Activated naive CD4-positive, alpha-beta T cell treated with anti-CD3 and anti-CD28 coated beads for 36 hours (primary cell): ENCODE results near the gene NTN3. TPM values are rescaled to one million over a fixed set of nuclear protein-coding genes. Genes with fewer than 3 reads are reported as not detected.

Source experiments
- CTCF ChIA-PET: fragments of 350-600 bp; sonication (Branson Sonifier 250); formaldehyde crosslinking; loops from one replicate; lab custom pipeline; 2021; ENCODE audit warnings: antibody characterized with exemption; lab: Charles Lee
- DNase-seq: peaks from one replicate; pipeline ENCODE4 v3.0.0-alpha.2; 2020
- H3K27ac Mint-ChIP-seq: one replicate; pipeline ENCODE4 v1.8.0; 2021; ENCODE audit warnings: mild to moderate bottlenecking, mixed read lengths
- H3K27me3 Mint-ChIP-seq: one replicate; pipeline ENCODE4 v1.8.0; 2021; ENCODE audit warnings: low read depth, mixed read lengths
- H3K36me3 Mint-ChIP-seq: one replicate; pipeline ENCODE4 v1.8.0; 2021; ENCODE audit warnings: low read depth, mixed read lengths
- H3K4me1 Mint-ChIP-seq: one replicate; pipeline ENCODE4 v1.8.0; 2021; ENCODE audit warnings: low read depth, mixed read lengths
- H3K4me3 Mint-ChIP-seq: one replicate; pipeline ENCODE4 v1.8.0; 2021; ENCODE audit warnings: mild to moderate bottlenecking, moderate library complexity, mixed read lengths
- H3K9me3 Mint-ChIP-seq: one replicate; pipeline ENCODE4 v1.8.0; 2021; ENCODE audit warnings: mixed read lengths
- intact Hi-C: fragments of 100-400 bp; cut with micrococcal nuclease; formaldehyde crosslinking; loops from one replicate; pipeline ENCODE4 v1.15.1; 2023
- total RNA-seq, 2 experiments: library from RNA; stranded (reverse); gene quantifications; one replicate each; pipeline ENCODE4 v1.2.3, GENCODE V29; 2021

Gene NTN3
- total RNA-seq, 2 experiments from 2014 or later, result not detected

DNA sequence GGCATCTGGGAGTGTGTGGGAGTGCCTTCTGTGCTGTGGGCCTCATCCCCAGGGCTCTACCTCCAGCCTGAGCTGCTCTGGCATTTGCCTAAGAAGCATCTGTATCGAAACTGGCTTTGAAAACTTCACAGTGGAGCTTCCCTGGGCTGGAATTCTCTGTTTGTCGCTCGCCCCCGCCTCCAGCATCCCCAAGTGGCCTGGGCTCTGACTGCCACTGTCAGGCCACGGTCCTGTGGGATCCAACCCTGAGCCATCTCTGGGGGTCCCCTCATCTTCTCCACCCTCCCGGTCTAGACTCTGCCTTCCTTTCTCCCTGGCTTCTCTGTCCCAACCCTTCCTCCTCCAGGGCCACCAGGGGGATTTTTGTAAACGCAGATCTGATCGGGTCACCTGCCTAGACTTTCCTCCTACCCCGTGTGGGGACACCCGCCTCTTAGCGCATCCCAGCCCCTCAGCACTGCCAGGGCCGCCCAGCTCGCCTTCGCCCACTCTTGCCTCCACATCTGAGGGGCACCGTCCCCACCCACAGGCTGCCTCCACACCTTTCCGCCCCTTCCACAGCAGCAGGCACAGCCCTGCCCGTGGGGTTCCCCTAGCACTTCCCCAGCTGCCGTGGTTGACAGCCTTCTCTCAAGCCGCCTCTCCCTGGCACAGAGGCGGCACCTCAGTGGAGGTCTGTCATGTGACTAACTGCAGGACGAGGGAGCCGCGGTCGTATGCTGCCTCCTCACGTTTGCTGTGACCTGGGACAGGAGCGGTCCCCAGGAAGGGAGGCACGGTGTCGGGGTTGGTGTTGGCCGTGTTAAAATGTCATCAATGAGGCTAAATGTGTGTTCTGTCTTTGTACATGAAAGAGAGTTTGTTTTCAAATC is 15.8 kb downstream of the NTN3 start:
- Mint-ChIP-seq H3K4me3 (peak overlapping the region; percentile 10), H3K27me3 (no peaks in the 10 kb centered on the region), H3K36me3 (peaks cover 1% of the 10 kb centered on the region), H3K4me1 (peaks cover 16% of the 10 kb centered on the region), H3K27ac (peak overlapping the region; percentile 69), H3K9me3 (no peaks in the 10 kb centered on the region)
- CTCF ChIA-PET, result interaction anchor here (0.9 to 1.6 kb wide), 4 partner anchors 10 to 15 kb away, joined by 3 to 8 read pairs (median 3); partner anchors contain the start of gene TBC1D24
- intact Hi-C loops, result loop anchor here (1.0 to 5.0 kb wide), 6 partner anchors 13 to 292 kb away; partner anchors contain the start of genes ABCA3, CCNF, ECI1 and RNPS1
- peak; percentile 94 for DNase-seq

DNA sequence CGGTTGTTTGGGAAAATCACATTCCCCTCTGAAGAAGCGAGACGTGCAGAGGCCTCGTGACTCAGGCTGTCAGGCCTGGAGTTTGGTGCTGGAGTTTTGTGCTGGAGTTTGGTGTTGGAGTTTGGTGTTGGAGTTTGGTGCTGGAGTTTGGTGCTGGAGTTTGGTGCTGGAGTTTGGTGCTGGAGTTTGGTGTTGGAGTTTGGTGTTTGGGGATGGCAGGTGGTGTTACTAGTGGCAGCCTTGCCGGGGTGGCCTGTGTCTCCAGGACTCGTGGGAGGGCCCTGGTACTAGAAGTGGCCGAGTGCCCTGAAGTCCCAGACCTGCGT is 16.4 kb downstream of the NTN3 start:
- H3K27me3 Mint-ChIP-seq, result no peaks in the 10 kb centered on the region
- no peak for DNase-seq
- no peaks in the 10 kb centered on the region for H3K9me3 Mint-ChIP-seq
- H3K36me3 Mint-ChIP-seq, result peaks cover 1% of the 10 kb centered on the region
- CTCF ChIA-PET, result interaction anchor here (1.6 kb wide), 1 partner anchor 14 kb away, joined by 8 read pairs; no protein-coding TSS in a partner anchor
- peak overlapping the region; percentile 69 for H3K27ac Mint-ChIP-seq
- intact Hi-C loops, result loop anchor here (1.0 to 5.0 kb wide), 6 partner anchors 13 to 293 kb away; partner anchors contain the start of genes ABCA3, CCNF, ECI1 and RNPS1
- H3K4me3 Mint-ChIP-seq, result peak overlapping the region; percentile 10
- H3K4me1 Mint-ChIP-seq, result peaks cover 16% of the 10 kb centered on the region

DNA sequence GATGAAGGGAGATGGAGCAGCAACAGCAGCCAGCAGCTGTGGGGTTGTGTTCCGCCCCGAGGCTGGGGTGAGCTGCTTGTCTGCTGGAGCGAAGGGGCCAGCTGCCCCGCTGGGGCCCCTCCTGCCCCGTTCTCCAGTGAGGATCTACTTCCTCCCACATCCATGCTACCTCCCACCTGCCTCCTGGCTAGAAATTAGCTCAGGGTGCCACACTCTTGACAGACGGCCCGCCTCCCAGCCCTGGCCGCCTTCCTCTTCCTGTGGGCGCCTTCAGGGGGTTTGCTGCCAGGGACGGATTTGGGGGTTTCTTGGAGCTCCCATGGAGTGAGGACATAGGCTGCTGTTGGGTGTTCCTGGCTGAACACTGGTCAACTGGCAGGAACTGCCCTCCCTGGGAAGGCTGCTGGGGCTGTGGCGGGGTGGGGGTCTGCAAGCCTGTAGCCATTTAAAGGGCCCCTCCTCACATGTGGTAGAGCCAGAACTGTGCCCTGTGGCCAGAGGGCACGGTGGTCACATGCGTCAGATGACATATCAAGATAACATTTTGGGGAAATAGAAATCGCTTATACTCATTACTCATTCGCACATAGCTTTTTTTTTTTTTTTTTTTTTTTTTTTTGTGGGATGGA is 16.9 kb downstream of the NTN3 start:
- intact Hi-C loops, result loop anchor here (1.0 to 5.0 kb wide), 6 partner anchors 14 to 293 kb away; partner anchors contain the start of genes ABCA3, CCNF, ECI1 and RNPS1
- Mint-ChIP-seq H3K36me3 (peaks cover 1% of the 10 kb centered on the region), H3K27ac (no peak overlapping the region), H3K4me3 (no peak overlapping the region), H3K4me1 (peaks cover 16% of the 10 kb centered on the region), H3K9me3 (no peaks in the 10 kb centered on the region), H3K27me3 (no peaks in the 10 kb centered on the region)
- CTCF ChIA-PET, result interaction anchor here (0.6 to 1.6 kb wide), 3 partner anchors 13 to 325 kb away, joined by 3 to 8 read pairs (median 3); no protein-coding TSS in a partner anchor
- no peak for DNase-seq

DNA sequence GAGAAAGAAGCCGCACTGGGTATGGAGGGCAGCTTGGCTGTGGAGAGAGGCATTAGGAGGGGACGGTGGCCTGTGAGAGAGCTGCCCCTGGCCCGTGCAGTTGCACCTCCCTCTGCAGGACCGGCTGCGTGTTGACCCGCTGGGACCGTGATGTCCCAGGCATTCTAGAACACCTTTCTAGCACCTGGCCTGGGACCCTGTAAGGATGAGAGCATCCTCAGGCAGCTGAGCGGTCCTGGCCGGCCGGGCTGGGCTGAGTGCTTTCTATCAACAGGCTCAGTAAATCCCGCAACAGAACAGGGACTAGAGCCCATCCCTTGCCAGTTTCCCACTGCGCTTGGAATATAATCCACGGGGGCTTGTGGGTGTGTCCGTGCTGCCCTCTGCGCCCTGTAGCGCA is 18.5 kb downstream of the NTN3 start:
- CTCF ChIA-PET, result no interaction called here
- no peaks in the 10 kb centered on the region for H3K9me3 Mint-ChIP-seq
- H3K4me3 Mint-ChIP-seq, result no peak overlapping the region
- H3K4me1 Mint-ChIP-seq, result peaks cover 16% of the 10 kb centered on the region
- no peak for DNase-seq
- no peak overlapping the region for H3K27ac Mint-ChIP-seq
- intact Hi-C loops, result loop anchor here (5.0 kb wide), 1 partner anchor 237 kb away; the partner anchor contains the start of gene ECI1
- peaks cover 1% of the 10 kb centered on the region for H3K36me3 Mint-ChIP-seq
- H3K27me3 Mint-ChIP-seq, result no peaks in the 10 kb centered on the region

DNA sequence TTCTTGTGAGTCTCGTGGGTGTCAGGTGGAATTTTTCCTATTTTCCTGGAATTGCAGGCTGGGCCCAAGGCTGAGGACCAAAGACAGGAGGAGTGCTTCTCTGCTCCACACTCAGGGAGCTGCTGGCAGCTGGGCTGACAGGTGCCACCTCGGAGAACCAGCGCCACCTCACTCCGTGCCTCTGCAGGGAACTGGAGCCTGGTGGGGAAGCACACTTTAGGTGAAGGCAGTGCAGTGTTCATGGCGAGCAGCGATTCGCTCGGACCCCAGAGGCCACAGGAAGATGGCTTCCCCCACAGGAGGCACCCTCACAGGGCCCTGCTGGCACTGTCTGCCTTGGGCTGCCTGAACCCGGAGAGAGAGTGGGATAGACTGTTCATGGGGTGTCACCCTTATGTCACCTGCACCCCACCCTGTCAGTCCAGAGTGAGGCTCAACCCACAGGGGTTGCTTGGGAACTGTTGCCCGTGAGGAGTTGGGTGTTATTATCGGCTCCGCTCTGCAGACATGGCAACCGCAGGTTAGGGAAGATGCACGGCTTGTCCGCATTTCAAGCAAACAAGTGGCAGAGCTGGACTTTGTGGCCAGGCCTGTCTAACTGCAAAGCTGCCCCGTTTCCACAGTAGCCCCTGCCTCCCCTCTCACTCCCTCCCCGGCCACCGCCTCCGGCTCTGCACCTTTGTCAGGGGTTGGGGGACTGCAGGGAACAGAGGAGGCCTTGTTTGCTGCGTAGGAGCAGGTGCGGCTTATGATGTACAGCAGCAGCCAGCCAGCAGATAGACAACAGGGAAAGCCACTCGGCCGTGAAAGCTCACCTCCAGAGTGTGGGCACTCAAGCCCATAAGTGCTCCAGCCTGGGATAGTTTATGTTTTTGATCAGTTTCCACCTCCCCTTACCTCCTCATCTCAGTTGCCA is 19.4 kb downstream of the NTN3 start:
- Mint-ChIP-seq H3K27me3 (no peaks in the 10 kb centered on the region), H3K4me3 (no peak overlapping the region), H3K36me3 (peaks cover 1% of the 10 kb centered on the region), H3K9me3 (no peaks in the 10 kb centered on the region), H3K4me1 (peaks cover 16% of the 10 kb centered on the region), H3K27ac (no peak overlapping the region)
- no peak for DNase-seq
- CTCF ChIA-PET, result interaction anchor here (0.7 kb wide), 1 partner anchor 10 kb away, joined by 4 read pairs; no protein-coding TSS in a partner anchor
- intact Hi-C loops, result no loop called here

DNA sequence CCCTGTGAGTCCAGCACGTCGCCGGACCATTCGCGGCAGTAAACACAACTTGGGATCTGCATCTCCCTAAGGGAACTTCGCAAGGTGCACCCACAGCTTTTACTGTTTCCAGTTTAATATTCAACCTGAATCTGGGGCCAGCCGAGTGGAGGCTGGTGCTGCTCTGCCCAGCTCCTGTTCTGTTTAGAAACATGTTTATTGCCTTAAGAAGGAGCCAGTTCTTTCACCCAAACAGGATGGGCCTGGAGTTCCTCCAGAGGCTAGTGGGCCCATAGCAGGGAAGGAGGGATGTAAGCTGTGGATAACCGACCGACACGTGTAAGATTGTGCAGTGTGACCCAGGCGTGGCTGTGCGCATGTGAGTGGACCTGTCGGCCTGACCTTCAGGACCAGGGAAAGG is 21.2 kb downstream of the NTN3 start:
- CTCF ChIA-PET, result no interaction called here
- Mint-ChIP-seq H3K4me3 (no peak overlapping the region), H3K27ac (no peak overlapping the region), H3K36me3 (no peaks in the 10 kb centered on the region), H3K4me1 (peaks cover 8% of the 10 kb centered on the region), H3K27me3 (no peaks in the 10 kb centered on the region), H3K9me3 (no peaks in the 10 kb centered on the region)
- intact Hi-C loops, result no loop called here
- no peak for DNase-seq

DNA sequence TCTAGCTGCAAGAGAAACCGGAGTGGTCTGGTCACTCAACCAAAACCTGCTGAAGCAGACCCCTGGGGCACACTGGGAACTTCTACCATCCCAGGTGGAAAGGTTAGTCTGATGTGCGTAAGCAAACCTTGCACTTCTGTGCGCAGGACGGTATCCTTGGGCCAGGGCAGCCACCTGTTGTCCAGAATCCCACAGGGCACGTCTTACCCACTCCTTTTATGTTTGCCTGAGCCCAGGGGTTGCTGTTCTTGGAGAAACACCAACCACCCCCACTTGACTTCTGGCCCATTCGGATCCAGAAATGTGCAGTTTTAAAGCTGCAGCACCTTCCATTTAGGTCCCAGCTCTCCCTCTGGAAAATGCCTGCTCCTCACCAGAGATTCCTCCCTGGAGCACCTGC is 22.5 kb downstream of the NTN3 start:
- Mint-ChIP-seq H3K4me1 (no peaks in the 10 kb centered on the region), H3K27ac (no peak overlapping the region), H3K36me3 (peaks cover 2% of the 10 kb centered on the region), H3K4me3 (no peak overlapping the region), H3K27me3 (no peaks in the 10 kb centered on the region), H3K9me3 (no peaks in the 10 kb centered on the region)
- intact Hi-C loops, result no loop called here
- no peak for DNase-seq
- CTCF ChIA-PET, result no interaction called here

DNA sequence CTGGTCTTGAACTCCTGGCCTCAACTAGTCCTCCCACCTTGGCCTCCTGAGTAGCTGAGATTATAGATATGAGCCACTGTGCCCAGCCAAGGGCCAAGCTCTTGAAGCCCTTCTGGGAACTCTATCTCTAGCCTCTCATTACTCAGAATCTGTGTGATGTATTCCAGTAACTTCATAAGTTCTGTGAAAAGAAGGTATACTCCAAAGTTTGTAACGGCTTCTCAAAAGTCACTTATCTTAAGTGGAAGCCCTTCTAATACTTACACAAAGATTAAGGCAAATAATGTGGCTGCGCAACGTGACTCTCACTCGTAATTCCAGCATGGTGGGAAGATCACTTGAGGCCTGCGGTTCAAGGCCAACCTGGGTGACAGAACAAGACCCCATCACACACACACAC is 23.5 kb downstream of the NTN3 start:
- H3K36me3 Mint-ChIP-seq, result peaks cover 2% of the 10 kb centered on the region
- no peak for DNase-seq
- CTCF ChIA-PET, result no interaction called here
- no peak overlapping the region for H3K4me3 Mint-ChIP-seq
- no peaks in the 10 kb centered on the region for H3K4me1 Mint-ChIP-seq
- H3K9me3 Mint-ChIP-seq, result no peaks in the 10 kb centered on the region
- no peaks in the 10 kb centered on the region for H3K27me3 Mint-ChIP-seq
- intact Hi-C loops, result no loop called here
- no peak overlapping the region for H3K27ac Mint-ChIP-seq

DNA sequence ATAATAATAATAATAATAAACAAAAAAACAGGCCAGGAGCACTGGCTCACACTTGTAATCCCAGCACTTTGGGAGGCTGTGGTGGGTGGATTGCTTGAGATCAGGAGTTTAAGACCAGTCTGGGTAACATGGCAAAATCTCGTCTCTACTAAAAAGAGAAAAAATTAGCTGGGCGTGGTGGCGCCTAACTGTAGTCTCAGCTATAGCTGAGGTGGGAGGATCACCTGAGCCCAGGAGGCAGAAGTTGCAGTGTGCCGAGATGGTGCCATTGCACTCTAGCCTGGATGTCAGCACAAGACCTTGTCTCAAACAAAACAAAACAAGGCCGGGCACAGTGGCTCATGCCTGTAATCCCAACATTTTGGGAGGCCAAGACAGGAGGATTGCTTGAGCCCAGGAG is 23.9 kb downstream of the NTN3 start:
- H3K27me3 Mint-ChIP-seq, result no peaks in the 10 kb centered on the region
- DNase-seq, result no peak
- H3K4me3 Mint-ChIP-seq, result no peak overlapping the region
- intact Hi-C loops, result no loop called here
- no peaks in the 10 kb centered on the region for H3K9me3 Mint-ChIP-seq
- no peaks in the 10 kb centered on the region for H3K4me1 Mint-ChIP-seq
- H3K27ac Mint-ChIP-seq, result no peak overlapping the region
- H3K36me3 Mint-ChIP-seq, result peaks cover 2% of the 10 kb centered on the region
- CTCF ChIA-PET, result no interaction called here

DNA sequence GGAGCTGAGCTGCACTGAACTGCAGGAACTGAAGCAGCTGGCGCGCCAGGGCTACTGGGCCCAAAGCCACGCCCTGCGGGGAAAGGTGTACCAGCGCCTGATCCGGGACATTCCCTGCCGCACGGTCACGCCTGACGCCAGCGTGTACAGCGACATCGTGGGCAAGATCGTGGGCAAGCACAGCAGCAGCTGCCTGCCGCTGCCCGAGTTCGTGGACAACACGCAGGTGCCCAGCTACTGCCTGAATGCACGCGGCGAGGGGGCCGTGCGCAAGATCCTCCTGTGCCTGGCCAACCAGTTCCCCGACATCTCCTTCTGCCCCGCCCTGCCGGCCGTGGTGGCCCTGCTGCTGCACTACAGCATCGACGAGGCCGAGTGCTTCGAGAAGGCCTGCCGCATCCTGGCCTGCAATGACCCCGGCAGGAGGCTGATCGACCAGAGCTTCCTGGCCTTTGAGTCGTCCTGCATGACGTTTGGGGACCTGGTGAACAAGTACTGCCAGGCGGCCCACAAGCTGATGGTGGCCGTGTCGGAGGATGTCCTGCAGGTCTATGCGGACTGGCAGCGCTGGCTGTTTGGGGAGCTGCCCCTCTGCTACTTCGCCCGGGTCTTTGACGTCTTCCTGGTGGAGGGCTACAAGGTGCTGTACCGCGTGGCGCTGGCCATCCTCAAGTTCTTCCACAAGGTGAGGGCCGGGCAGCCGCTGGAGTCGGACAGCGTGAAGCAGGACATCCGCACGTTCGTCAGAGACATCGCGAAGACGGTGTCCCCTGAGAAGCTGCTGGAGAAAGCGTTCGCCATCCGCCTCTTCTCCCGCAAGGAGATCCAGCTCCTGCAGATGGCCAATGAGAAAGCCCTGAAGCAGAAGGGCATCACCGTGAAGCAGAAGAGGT is 25.4 kb downstream of the NTN3 start:
- no peak for DNase-seq
- Mint-ChIP-seq H3K9me3 (no peaks in the 10 kb centered on the region), H3K27ac (no peak overlapping the region), H3K27me3 (no peaks in the 10 kb centered on the region), H3K4me3 (no peak overlapping the region), H3K36me3 (peaks cover 2% of the 10 kb centered on the region), H3K4me1 (no peaks in the 10 kb centered on the region)
- CTCF ChIA-PET, result interaction anchor here (0.6 kb wide), 1 partner anchor 14 kb away, joined by 3 read pairs; no protein-coding TSS in a partner anchor
- intact Hi-C loops, result no loop called here

DNA sequence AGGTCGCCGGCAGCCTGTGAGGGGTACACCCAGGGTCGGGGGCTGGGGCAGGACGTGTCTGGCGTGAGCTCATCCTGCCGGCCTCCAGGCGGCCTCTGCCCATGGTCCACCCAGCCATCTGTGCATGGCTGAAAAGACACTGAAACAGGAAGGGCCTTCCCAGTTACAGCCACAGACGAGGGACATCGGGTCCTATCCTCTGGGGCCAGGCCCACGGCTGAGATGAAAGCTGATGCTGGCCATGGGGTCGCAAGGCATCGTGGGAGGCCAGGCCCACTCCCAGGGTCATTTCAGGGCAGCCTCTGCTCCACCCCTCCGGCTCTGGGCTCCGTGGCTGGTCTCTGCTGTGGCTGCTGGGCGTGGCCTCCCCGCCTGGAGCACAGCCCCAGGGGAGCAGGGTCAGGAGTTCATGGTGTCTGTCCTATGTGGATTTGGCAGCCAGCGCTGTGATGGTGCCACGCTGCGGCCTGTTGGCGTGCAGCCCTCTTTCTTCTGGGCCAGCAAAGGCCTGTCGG is 26.1 kb downstream of the NTN3 start:
- Mint-ChIP-seq H3K9me3 (no peaks in the 10 kb centered on the region), H3K27ac (no peak overlapping the region), H3K36me3 (peaks cover 4% of the 10 kb centered on the region), H3K4me3 (no peak overlapping the region), H3K4me1 (peaks cover 2% of the 10 kb centered on the region), H3K27me3 (no peaks in the 10 kb centered on the region)
- no peak for DNase-seq
- intact Hi-C loops, result no loop called here
- CTCF ChIA-PET, result interaction anchor here (0.6 kb wide), 1 partner anchor 14 kb away, joined by 3 read pairs; no protein-coding TSS in a partner anchor
